PC-3 (cell line): ENCODE measurements around the gene ALDH16A1. TPM values are rescaled to one million over a fixed set of nuclear protein-coding genes. Genes with fewer than 3 reads are reported as not detected.

Experiments used
- ATAC-seq: fragments of 200-7000 bp; cut with Tn5 transposase; 2 replicates; pipeline ENCODE4 v1.9.1; 2020; ENCODE audit warnings: mild to moderate bottlenecking, moderate library complexity
- BruUV-seq: library from RNA; stranded (reverse); fragments of 400-500 nt; replicated peaks from 2 replicates; lab custom pipeline; 2021; lab: Mats Ljungman, UMichigan
- CTCF ChIA-PET: fragments of 300-600 bp; sonication (Branson Sonifier 250); formaldehyde crosslinking; loops from one replicate; lab custom pipeline; 2022; ENCODE audit warnings: antibody characterized with exemption; lab: Charles Lee
- POLR2A ChIA-PET: fragments of 300-600 bp; sonication (Branson Sonifier 250); formaldehyde crosslinking; loops from one replicate; lab custom pipeline; 2022; ENCODE audit warnings: antibody characterized with exemption; ENCODE audit not compliant: unreplicated experiment; lab: Charles Lee
- DNase-seq: peaks from one replicate; pipeline ENCODE4 v3.0.0-alpha.2; 2015
- H2AFZ ChIP-seq: fragments of 300-600 bp; sonication (generic); 2 replicates; pipeline ENCODE4 v1.6.0; 2016; ENCODE audit warnings: antibody characterized with exemption, low read length
- H3F3A ChIP-seq: fragments of 300-600 bp; sonication (generic); one replicate; pipeline ENCODE4 v1.6.0; 2017; ENCODE audit warnings: antibody characterized with exemption, low read length, control low read depth, mild to moderate bottlenecking; ENCODE audit not compliant: unreplicated experiment
- H3K27ac ChIP-seq: fragments of 300-600 bp; sonication (generic); 2 replicates; pipeline ENCODE4 v1.5.1; 2016; ENCODE audit warnings: mild to moderate bottlenecking, low read length
- H3K27me3 ChIP-seq: fragments of 300-600 bp; sonication (generic); 2 replicates; pipeline ENCODE4 v1.6.1; 2016; ENCODE audit warnings: low read length, mixed read lengths
- H3K36me3 ChIP-seq: fragments of 300-600 bp; sonication (generic); 2 replicates; pipeline ENCODE4 v1.6.1; 2016; ENCODE audit warnings: low read depth, mixed run types, low read length, mixed read lengths
- H3K4me1 ChIP-seq: fragments of 300-600 bp; sonication (generic); 2 replicates; pipeline ENCODE4 v1.5.1; 2016; ENCODE audit warnings: low read length; ENCODE audit not compliant: insufficient read depth
- H3K4me2 ChIP-seq: fragments of 300-600 bp; sonication (generic); 2 replicates; pipeline ENCODE4 v1.6.0; 2016; ENCODE audit warnings: low read length
- H3K4me3 ChIP-seq: fragments of 300-600 bp; sonication (generic); 2 replicates; pipeline ENCODE4 v1.5.1; 2016; ENCODE audit warnings: mild to moderate bottlenecking, low read length, mixed read lengths
- H3K79me2 ChIP-seq: fragments of 300-600 bp; sonication (generic); 2 replicates; pipeline ENCODE4 v1.6.1; 2017; ENCODE audit warnings: low read length, mixed read lengths
- H3K9ac ChIP-seq: fragments of 300-600 bp; sonication (generic); 2 replicates; pipeline ENCODE4 v1.6.0; 2016; ENCODE audit warnings: mild to moderate bottlenecking, low read length
- H3K9me2 ChIP-seq: fragments of 300-600 bp; sonication (generic); replicated peaks from 2 replicates; pipeline ENCODE4 v1.6.1; 2016; ENCODE audit warnings: mixed run types, low read length, mixed read lengths
- H3K9me3 ChIP-seq: fragments of 300-600 bp; sonication (generic); 2 replicates; pipeline ENCODE4 v1.6.1; 2016; ENCODE audit warnings: low read length, mixed read lengths
- H4K20me1 ChIP-seq: fragments of 300-600 bp; sonication (generic); 2 replicates; pipeline ENCODE4 v1.6.1; 2016; ENCODE audit warnings: low read length, mixed read lengths
- CTCF ChIP-seq: fragments of 300-600 bp; sonication (generic); conservative IDR thresholded peaks from 2 replicates; pipeline ENCODE4 v1.5.1; 2017; ENCODE audit warnings: antibody characterized with exemption, low read depth, mild to moderate bottlenecking, low read length
- EZH2 ChIP-seq: fragments of 300-600 bp; sonication (generic); IDR thresholded peaks from one replicate; pipeline ENCODE4 v1.6.1; 2017; ENCODE audit warnings: antibody characterized with exemption, mild to moderate bottlenecking, low read length; ENCODE audit not compliant: unreplicated experiment
- EZH2phosphoT487 ChIP-seq: fragments of 300-600 bp; sonication (generic); IDR thresholded peaks from 2 replicates; pipeline ENCODE4 v1.6.1; 2018; ENCODE audit warnings: mild to moderate bottlenecking, antibody characterized with exemption, low read length, borderline replicate concordance
- intact Hi-C: fragments of 100-400 bp; cut with micrococcal nuclease; formaldehyde crosslinking; loops from 2 replicates; pipeline ENCODE4 v1.9.0; 2023
- total RNA-seq: library from RNA; depleted of rRNA; stranded (reverse); fragments of >200 nt; gene quantifications from 2 replicates; pipeline ENCODE4 v1.2.3, GENCODE V29; 2014

The ALDH16A1 gene
- total RNA-seq, 1 experiment from 2014 or later: not detected

GRCh38 chr19:49437231-49437630 lies 15.8 kb upstream of the ALDH16A1 start:
- TF ChIP-seq CTCF (no peak), EZH2phosphoT487 (no peak), EZH2 (no peak)
- no peak for ATAC-seq
- no peaks in the 10 kb centered on the region for H3K36me3 ChIP-seq
- H3K9me3 ChIP-seq: no peaks in the 10 kb centered on the region
- CTCF ChIA-PET: no interaction called here
- no peak overlapping the region for H3K27ac ChIP-seq
- H3K4me1 ChIP-seq: no peaks in the 10 kb centered on the region
- H3K27me3 ChIP-seq: peaks cover 58% of the 10 kb centered on the region
- no peaks in the 10 kb centered on the region for H4K20me1 ChIP-seq
- no peak for DNase-seq
- intact Hi-C loops: no loop called here
- H3K4me3 ChIP-seq: no peak overlapping the region
- no peak overlapping the region for H2AFZ ChIP-seq
- no peaks in the 10 kb centered on the region for H3K9me2 ChIP-seq
- POLR2A ChIA-PET: no interaction called here
- no peaks in the 10 kb centered on the region for H3K79me2 ChIP-seq
- H3K4me2 ChIP-seq: no peak overlapping the region
- H3K9ac ChIP-seq: no peak overlapping the region
- BruUV-seq: no TSS peak
- no peaks in the 10 kb centered on the region for H3F3A ChIP-seq

GRCh38 chr19:49438261-49438660 lies 14.8 kb upstream of the ALDH16A1 start:
- POLR2A ChIA-PET: no interaction called here
- Histone ChIP-seq H3K36me3 (no peaks in the 10 kb centered on the region), H3K9me2 (no peaks in the 10 kb centered on the region), H3K4me3 (no peak overlapping the region), H3K27ac (no peak overlapping the region), H3K4me1 (no peaks in the 10 kb centered on the region), H3K9ac (no peak overlapping the region), H3K79me2 (no peaks in the 10 kb centered on the region), H3K9me3 (no peaks in the 10 kb centered on the region), H2AFZ (no peak overlapping the region), H3F3A (no peaks in the 10 kb centered on the region), H3K27me3 (peaks cover 60% of the 10 kb centered on the region), H3K4me2 (no peak overlapping the region), H4K20me1 (no peaks in the 10 kb centered on the region)
- ATAC-seq (no peak), DNase-seq (no peak)
- intact Hi-C loops: no loop called here
- TF ChIP-seq EZH2 (no peak), CTCF (no peak), EZH2phosphoT487 (no peak)
- CTCF ChIA-PET: no interaction called here
- BruUV-seq: no TSS peak

- intact Hi-C loops: no loop called here
- ChIA-PET POLR2A (no interaction called here), CTCF (no interaction called here)
- DNase-seq (no peak), ATAC-seq (no peak)
- Histone ChIP-seq H2AFZ (no peak overlapping the region), H4K20me1 (no peaks in the 10 kb centered on the region), H3K4me1 (no peaks in the 10 kb centered on the region), H3K27ac (no peak overlapping the region), H3K79me2 (no peaks in the 10 kb centered on the region), H3K9me2 (no peaks in the 10 kb centered on the region), H3K27me3 (peaks cover 60% of the 10 kb centered on the region), H3K36me3 (no peaks in the 10 kb centered on the region), H3K9ac (no peak overlapping the region), H3K4me2 (no peak overlapping the region), H3F3A (no peaks in the 10 kb centered on the region), H3K9me3 (no peaks in the 10 kb centered on the region), H3K4me3 (no peak overlapping the region)
- no peak for TF ChIP-seq EZH2phosphoT487
- TF ChIP-seq CTCF: no peak
- no peak for TF ChIP-seq EZH2
- no TSS peak for BruUV-seq
Observed at GRCh38 chr19:49439836-49440235, 13.2 kb upstream of the ALDH16A1 start.
